ENCODE measurements around the gene PRKG1. TPM values are rescaled to one million over a fixed set of nuclear protein-coding genes. Genes with fewer than 3 reads are reported as not detected.

PRKG1 gene
- polyA plus RNA-seq, 1 donor (not counting 4 experiments of a cell fraction or from before 2014, with no cell fraction given): 0.24 TPM

- TF ChIP-seq, protein P1, sequence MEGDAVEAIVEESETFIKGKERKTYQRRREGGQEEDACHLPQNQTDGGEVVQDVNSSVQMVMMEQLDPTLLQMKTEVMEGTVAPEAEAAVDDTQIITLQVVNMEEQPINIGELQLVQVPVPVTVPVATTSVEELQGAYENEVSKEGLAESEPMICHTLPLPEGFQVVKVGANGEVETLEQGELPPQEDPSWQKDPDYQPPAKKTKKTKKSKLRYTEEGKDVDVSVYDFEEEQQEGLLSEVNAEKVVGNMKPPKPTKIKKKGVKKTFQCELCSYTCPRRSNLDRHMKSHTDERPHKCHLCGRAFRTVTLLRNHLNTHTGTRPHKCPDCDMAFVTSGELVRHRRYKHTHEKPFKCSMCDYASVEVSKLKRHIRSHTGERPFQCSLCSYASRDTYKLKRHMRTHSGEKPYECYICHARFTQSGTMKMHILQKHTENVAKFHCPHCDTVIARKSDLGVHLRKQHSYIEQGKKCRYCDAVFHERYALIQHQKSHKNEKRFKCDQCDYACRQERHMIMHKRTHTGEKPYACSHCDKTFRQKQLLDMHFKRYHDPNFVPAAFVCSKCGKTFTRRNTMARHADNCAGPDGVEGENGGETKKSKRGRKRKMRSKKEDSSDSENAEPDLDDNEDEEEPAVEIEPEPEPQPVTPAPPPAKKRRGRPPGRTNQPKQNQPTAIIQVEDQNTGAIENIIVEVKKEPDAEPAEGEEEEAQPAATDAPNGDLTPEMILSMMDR (optimal IDR thresholded peaks at IDR 0.05 in 1 of 3, IDR thresholded peaks at IDR 0.05 in 1 of 3, conservative IDR thresholded peaks at IDR 0.05 in 1 of 3; ENCODE audit: extremely low read depth in 1 of 3, insufficient read depth in 2 of 3, low read length in 3 of 3): no peak
- TF ChIP-seq EZH2 (IDR thresholded peaks at IDR 0.05; ENCODE audit: low read length): no peak
Observed at GRCh38 chr10:51214207-51215196, 140.2 kb downstream of the PRKG1 start.

DNA sequence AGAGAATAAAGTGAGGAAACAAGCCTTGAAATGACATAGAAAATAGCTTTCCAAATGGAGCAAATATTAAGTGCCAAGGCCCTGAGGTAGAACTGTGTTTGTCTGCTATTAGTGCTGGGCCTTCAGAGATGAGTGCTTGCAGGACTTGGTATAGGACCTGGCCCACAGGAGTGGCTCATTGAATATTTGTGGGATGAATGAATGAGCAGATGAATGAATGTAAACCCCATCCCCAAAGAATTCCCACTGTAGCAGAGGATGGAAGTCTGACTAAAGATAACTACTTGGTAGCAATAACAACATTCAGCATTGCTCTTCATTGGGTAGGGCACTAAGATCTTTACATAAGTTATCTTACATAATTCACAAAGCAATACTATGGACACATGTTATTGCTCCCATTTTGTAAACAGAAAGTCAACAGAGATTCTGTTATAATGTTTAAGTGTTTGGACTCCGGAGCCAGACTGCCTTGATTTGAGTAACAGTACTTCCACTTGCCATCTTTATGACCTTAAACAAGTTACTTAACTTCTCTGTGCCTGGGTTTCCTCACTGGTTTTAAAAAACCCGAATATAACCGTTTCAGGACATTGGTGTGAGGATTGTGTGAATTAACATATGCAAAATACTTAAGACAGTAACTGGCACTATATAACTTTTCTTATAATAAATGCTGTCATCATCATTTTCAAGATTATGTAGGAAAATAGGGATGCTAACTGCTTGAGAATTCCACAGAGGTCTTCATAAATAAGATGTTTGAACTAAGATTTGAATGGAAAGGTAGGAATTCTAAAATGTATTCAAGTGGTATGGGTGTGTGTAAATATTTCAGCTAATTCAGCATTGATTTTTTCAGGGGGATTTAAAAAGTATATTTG lies 141.9 kb downstream of the PRKG1 start:
- no peaks in the 10 kb centered on the region for H3K9me3 ChIP-seq (ENCODE audit: control insufficient read depth, low read depth, low read length)
- no peaks in the 10 kb centered on the region for H3K9me1 ChIP-seq (ENCODE audit: control insufficient read depth, extremely low read depth, insufficient read depth, low read length)
- no peak overlapping the region for H3K9ac ChIP-seq (ENCODE audit: control insufficient read depth, extremely low read depth, insufficient read depth, low read length)
- FAIRE-seq (no peak), DNase-seq (ENCODE audit: low read depth, low spot score) (no peak)
- H3K36me3 ChIP-seq (ENCODE audit: control insufficient read depth in 2 of 2, extremely low read depth in 1 of 2, insufficient read depth in 2 of 2, low read length in 2 of 2): no peaks in the 10 kb centered on the region
- no peak overlapping the region for H3K4me2 ChIP-seq (ENCODE audit: control insufficient read depth, extremely low read depth, insufficient read depth, low read depth, low read length)
- H3K4me3 ChIP-seq (ENCODE audit: control insufficient read depth in 2 of 3, extremely low read depth in 1 of 3, insufficient read depth in 2 of 3, low read depth in 1 of 3, low read length in 3 of 3): no peak overlapping the region
- H3K27ac ChIP-seq (ENCODE audit: control insufficient read depth, insufficient read depth, low read length): no peak overlapping the region
- dilution Hi-C loops (cut with MboI; ENCODE audit: extremely low pct_ligation_motif_present, low sequenced_read_pairs): no loop called here
- no peaks in the 10 kb centered on the region for H3K79me2 ChIP-seq (ENCODE audit: control insufficient read depth, insufficient read depth, low read length)
- H4K20me1 ChIP-seq (ENCODE audit: control insufficient read depth, extremely low read depth, insufficient read depth, low read length): no peaks in the 10 kb centered on the region
- H2AFZ ChIP-seq (ENCODE audit: control insufficient read depth, low read length): no peak overlapping the region
- TF ChIP-seq, protein P1 (optimal IDR thresholded peaks at IDR 0.05 in 1 of 3, IDR thresholded peaks at IDR 0.05 in 1 of 3, conservative IDR thresholded peaks at IDR 0.05 in 1 of 3; ENCODE audit: extremely low read depth in 1 of 3, insufficient read depth in 2 of 3, low read length in 3 of 3): no peak
- TF ChIP-seq EZH2 (IDR thresholded peaks at IDR 0.05; ENCODE audit: low read length): no peak
- H3K4me1 ChIP-seq (ENCODE audit: control insufficient read depth, extremely low read depth, insufficient read depth, low read length): no peaks in the 10 kb centered on the region
- no peaks in the 10 kb centered on the region for H3K27me3 ChIP-seq (ENCODE audit: control insufficient read depth, extremely low read depth, insufficient read depth, low read length)

More at GRCh38 chr10:51214207-51215196, 140.2 kb downstream of the PRKG1 start:
- no peaks in the 10 kb centered on the region for H3K36me3 ChIP-seq (ENCODE audit: control insufficient read depth in 2 of 2, extremely low read depth in 1 of 2, insufficient read depth in 2 of 2, low read length in 2 of 2)
- no peak overlapping the region for H3K4me3 ChIP-seq (ENCODE audit: control insufficient read depth in 2 of 3, extremely low read depth in 1 of 3, insufficient read depth in 2 of 3, low read depth in 1 of 3, low read length in 3 of 3)
- no peak overlapping the region for H3K27ac ChIP-seq (ENCODE audit: control insufficient read depth, insufficient read depth, low read length)
- FAIRE-seq: no peak
- no peaks in the 10 kb centered on the region for H3K27me3 ChIP-seq (ENCODE audit: control insufficient read depth, extremely low read depth, insufficient read depth, low read length)
- H3K9me1 ChIP-seq (ENCODE audit: control insufficient read depth, extremely low read depth, insufficient read depth, low read length): no peaks in the 10 kb centered on the region
- no peaks in the 10 kb centered on the region for H3K79me2 ChIP-seq (ENCODE audit: control insufficient read depth, insufficient read depth, low read length)
- no peak overlapping the region for H3K9ac ChIP-seq (ENCODE audit: control insufficient read depth, extremely low read depth, insufficient read depth, low read length)
- DNase-seq (ENCODE audit: low read depth, low spot score): no peak
- dilution Hi-C loops (cut with MboI; ENCODE audit: extremely low pct_ligation_motif_present, low sequenced_read_pairs): no loop called here
- no peaks in the 10 kb centered on the region for H3K9me3 ChIP-seq (ENCODE audit: control insufficient read depth, low read depth, low read length)
- no peaks in the 10 kb centered on the region for H4K20me1 ChIP-seq (ENCODE audit: control insufficient read depth, extremely low read depth, insufficient read depth, low read length)
- no peak overlapping the region for H2AFZ ChIP-seq (ENCODE audit: control insufficient read depth, low read length)
- H3K4me1 ChIP-seq (ENCODE audit: control insufficient read depth, extremely low read depth, insufficient read depth, low read length): no peaks in the 10 kb centered on the region
- no peak overlapping the region for H3K4me2 ChIP-seq (ENCODE audit: control insufficient read depth, extremely low read depth, insufficient read depth, low read depth, low read length)

Data from keratinocyte (primary cell).